Mucosa of descending colon (tissue), 3 donors: Measurements from ENCODE around the gene ST6GALNAC1. TPM values are rescaled to one million over a fixed set of nuclear protein-coding genes. Genes with fewer than 3 reads are reported as not detected.

ENCODE experiments used
- ATAC-seq: fragments of 200-7000 bp; cut with Tn5 transposase; one replicate; pipeline ENCODE4 v1.9.1; 2020; ENCODE audit warnings: mild to moderate bottlenecking, moderate library complexity
- DNase-seq, 3 donors: peaks; one replicate each; pipeline ENCODE4 v3.0.0-alpha.2; 2020
- H3K36me3 ChIP-seq: fragments of 200-600 bp; one replicate; pipeline ENCODE4 v1.8.0; 2021; ENCODE audit warnings: low read depth, mild to moderate bottlenecking
- H3K4me1 ChIP-seq: fragments of 200-600 bp; one replicate; pipeline ENCODE4 v1.8.0; 2021; ENCODE audit warnings: low read depth, mild to moderate bottlenecking
- H3K4me3 ChIP-seq: fragments of 200-600 bp; one replicate; pipeline ENCODE4 v1.8.0; 2021; ENCODE audit warnings: mild to moderate bottlenecking
- H3K9me3 ChIP-seq: fragments of 200-600 bp; one replicate; pipeline ENCODE4 v1.8.0; 2021; ENCODE audit warnings: mild to moderate bottlenecking
- intact Hi-C, 2 donors: fragments of 100-400 bp; cut with DNase I in 1 of 2; cut with micrococcal nuclease in 1 of 2; formaldehyde crosslinking; loops; one replicate each; pipeline versions ENCODE4 v1.11.0 to v1.11.1; 2022; cut with DNase I, micrococcal nuclease
- total RNA-seq, 3 donors: library from RNA; stranded (reverse); fragmentation: NEBNext Ultra II Directional in 2 of 3; extraction: Animal tissue kit (Norgen Biotek cat#: 25700) in 2 of 3; gene quantifications; one replicate each; pipeline versions ENCODE4 v1.2.1 to v1.2.4, GENCODE V29; 2021 to 2023
- TF ChIP-seq, protein P1 (sequence below): fragments of 200-600 bp; IDR thresholded peaks from one replicate; pipeline ENCODE4 v1.8.0; 2022; ENCODE audit warnings: antibody characterized with exemption, mild to moderate bottlenecking
- donor health status: DM: no; HTN: no; CAD: no; lungs with moderate emphysema.
- donor health status: DM: no; HTN: no; CAD: no.
- donor health status: DM: no; HTN: yes; CAD: no.

ST6GALNAC1 gene
- total RNA-seq, 3 donors from 2014 or later = 90.2 to 363 (median 336) TPM

GRCh38 chr17:76584427-76585032, 59.0 kb downstream of the ST6GALNAC1 start:
- intact Hi-C loops = no loop called here
- no peak for DNase-seq
- TF ChIP-seq, protein P1, sequence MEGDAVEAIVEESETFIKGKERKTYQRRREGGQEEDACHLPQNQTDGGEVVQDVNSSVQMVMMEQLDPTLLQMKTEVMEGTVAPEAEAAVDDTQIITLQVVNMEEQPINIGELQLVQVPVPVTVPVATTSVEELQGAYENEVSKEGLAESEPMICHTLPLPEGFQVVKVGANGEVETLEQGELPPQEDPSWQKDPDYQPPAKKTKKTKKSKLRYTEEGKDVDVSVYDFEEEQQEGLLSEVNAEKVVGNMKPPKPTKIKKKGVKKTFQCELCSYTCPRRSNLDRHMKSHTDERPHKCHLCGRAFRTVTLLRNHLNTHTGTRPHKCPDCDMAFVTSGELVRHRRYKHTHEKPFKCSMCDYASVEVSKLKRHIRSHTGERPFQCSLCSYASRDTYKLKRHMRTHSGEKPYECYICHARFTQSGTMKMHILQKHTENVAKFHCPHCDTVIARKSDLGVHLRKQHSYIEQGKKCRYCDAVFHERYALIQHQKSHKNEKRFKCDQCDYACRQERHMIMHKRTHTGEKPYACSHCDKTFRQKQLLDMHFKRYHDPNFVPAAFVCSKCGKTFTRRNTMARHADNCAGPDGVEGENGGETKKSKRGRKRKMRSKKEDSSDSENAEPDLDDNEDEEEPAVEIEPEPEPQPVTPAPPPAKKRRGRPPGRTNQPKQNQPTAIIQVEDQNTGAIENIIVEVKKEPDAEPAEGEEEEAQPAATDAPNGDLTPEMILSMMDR = no peak
- Histone ChIP-seq H3K9me3 (no peaks in the 10 kb centered on the region), H3K4me3 (no peak overlapping the region), H3K4me1 (peaks cover 14% of the 10 kb centered on the region), H3K36me3 (no peaks in the 10 kb centered on the region)
- ATAC-seq = no peak

GRCh38 chr17:76582660-76583059, 60.9 kb downstream of the ST6GALNAC1 start:
- Histone ChIP-seq H3K36me3 (no peaks in the 10 kb centered on the region), H3K9me3 (no peaks in the 10 kb centered on the region), H3K4me1 (peaks cover 17% of the 10 kb centered on the region), H3K4me3 (no peak overlapping the region)
- no peak for ATAC-seq
- TF ChIP-seq, protein P1 = no peak
- no peak for DNase-seq
- intact Hi-C loops = no loop called here

DNA sequence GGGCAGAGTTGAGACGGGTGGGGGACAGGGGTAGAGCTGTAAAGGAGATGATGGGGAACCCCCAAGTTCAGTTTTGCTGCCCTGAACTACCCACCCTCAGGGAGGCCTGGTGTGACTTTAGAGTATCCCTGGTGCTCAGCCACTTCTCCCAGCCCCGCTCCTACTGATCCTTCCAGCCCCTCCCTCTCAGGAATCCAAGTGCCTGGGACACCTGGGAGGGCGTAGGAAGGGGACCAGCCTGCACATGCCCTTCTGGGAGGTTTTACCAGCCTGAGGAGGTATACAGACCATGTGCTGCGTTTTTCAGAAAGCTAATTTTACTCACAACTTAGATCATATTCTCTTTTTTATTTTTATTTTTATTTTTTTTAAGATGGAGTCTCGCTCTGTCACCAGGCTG, 62.0 kb downstream of the ST6GALNAC1 start:
- TF ChIP-seq, protein P1 = no peak
- no peaks in the 10 kb centered on the region for H3K36me3 ChIP-seq
- H3K4me3 ChIP-seq = no peak overlapping the region
- intact Hi-C loops = no loop called here
- peaks cover 17% of the 10 kb centered on the region for H3K4me1 ChIP-seq
- no peaks in the 10 kb centered on the region for H3K9me3 ChIP-seq
- DNase-seq (no peak), ATAC-seq (no peak)

DNA sequence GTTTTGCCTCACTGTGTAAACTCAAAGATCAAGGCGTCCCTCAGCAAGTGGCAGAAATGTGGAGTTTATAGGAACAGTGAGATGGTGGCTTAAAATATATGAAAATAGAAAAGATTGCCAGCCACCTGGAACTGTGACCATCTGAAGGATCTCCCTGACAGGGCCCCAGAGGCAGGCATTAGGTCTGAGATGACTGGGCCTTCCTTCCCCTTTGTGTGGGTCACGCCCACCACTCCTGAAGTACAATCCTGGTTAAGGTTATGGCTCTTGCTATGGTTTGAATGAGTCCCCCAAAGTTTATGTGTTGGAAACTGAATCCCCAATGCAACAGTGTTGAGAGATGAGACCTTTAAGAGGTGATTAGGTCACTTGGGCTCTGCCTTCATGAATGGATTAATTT, 64.3 kb downstream of the ST6GALNAC1 start:
- no peak for ATAC-seq
- Histone ChIP-seq H3K9me3 (no peaks in the 10 kb centered on the region), H3K36me3 (no peaks in the 10 kb centered on the region), H3K4me3 (no peak overlapping the region), H3K4me1 (peaks cover 3% of the 10 kb centered on the region)
- TF ChIP-seq, protein P1 = no peak
- no peak for DNase-seq
- intact Hi-C loops = no loop called here

DNA sequence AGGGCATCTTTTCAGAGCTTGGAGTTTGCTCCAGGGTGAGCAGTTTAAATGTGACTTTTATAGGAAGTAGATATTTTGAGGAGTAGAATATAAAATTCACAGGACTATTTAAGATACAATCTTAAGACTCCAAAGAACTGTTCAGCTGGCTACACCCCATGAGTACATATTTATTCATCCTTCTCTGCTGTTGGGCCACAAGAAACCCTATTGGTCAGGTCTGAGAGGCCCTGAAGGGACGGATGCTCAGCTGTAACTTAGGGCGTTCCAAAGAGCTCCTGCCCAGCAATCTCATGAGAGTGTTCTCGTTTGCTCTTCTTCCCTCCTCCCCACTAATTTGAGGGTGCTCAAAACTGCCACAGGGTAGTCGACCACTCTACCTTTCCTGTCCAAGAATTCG, 65.2 kb downstream of the ST6GALNAC1 start:
- Histone ChIP-seq H3K4me1 (peaks cover 3% of the 10 kb centered on the region), H3K4me3 (no peak overlapping the region), H3K9me3 (no peaks in the 10 kb centered on the region), H3K36me3 (no peaks in the 10 kb centered on the region)
- ATAC-seq = peak; percentile 87
- TF ChIP-seq, protein P1 = no peak
- peak in 1 of 3 donors; percentile 29 for DNase-seq
- intact Hi-C loops = no loop called here

DNA sequence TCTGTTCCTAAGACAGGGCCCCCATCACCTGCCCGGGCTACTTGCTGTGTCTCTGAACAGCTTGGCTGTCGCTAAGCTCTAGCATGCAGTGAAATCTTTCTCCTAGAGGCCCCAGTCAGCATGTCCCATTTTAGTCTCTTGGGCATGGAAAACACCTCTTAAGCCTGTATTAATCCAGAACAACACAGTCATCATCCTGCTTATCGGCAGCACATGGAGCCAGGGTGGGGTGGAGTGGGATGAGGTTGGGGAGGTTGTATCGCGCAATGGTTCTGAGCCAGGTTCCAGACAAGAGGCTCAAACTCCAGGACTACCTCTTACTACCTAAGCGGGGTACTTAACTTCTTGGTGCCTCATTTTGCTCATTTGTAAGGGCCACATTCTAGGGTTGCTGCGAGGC, 65.7 kb downstream of the ST6GALNAC1 start:
- ATAC-seq (no peak), DNase-seq (no peak)
- intact Hi-C loops = no loop called here
- no peak overlapping the region for H3K4me3 ChIP-seq
- H3K4me1 ChIP-seq = peaks cover 3% of the 10 kb centered on the region
- no peaks in the 10 kb centered on the region for H3K9me3 ChIP-seq
- no peaks in the 10 kb centered on the region for H3K36me3 ChIP-seq
- TF ChIP-seq, protein P1 = no peak
